Peyer's patch (tissue), 4 donors: ENCODE results near the gene PROM2.

ENCODE experiments used
- CTCF ChIP-seq, 6 experiments: fragments of 450-650 bp in 4 of 6; fragments of 200-600 bp in 2 of 6; sonication (generic) in 1 of 6; IDR thresholded peaks; one replicate each; pipeline ENCODE4 v1.5.1; 2017 to 2019; ENCODE audit warnings: antibody characterized with exemption in 6 of 6, mild to moderate bottlenecking in 3 of 6, moderate library complexity in 1 of 6
- POLR2A ChIP-seq, 2 donors: fragments of 450-650 bp; IDR thresholded peaks; one replicate each; pipeline ENCODE4 v1.5.1; 2017; ENCODE audit warnings: antibody characterized with exemption in 2 of 2, mild to moderate bottlenecking in 2 of 2, moderate library complexity in 2 of 2

GRCh38 chr2:95240091-95240490 lies 34.2 kb upstream of the PROM2 start:
- TF ChIP-seq CTCF (IDR thresholded peaks at IDR 0.05) (no peak), POLR2A (IDR thresholded peaks at IDR 0.05) (no peak)
